Heart left ventricle (tissue), 16 donors: ENCODE data around the gene C22orf39. TPM values are rescaled to one million over a fixed set of nuclear protein-coding genes. Genes with fewer than 3 reads are reported as not detected.

Source experiments
- ATAC-seq, 4 donors: fragments of 200-7000 bp; cut with Tn5 transposase; one replicate each; pipeline ENCODE4 v1.9.1; 2020 to 2022; ENCODE audit warnings: moderate library complexity in 4 of 4, mild to moderate bottlenecking in 3 of 4, moderate number of reproducible peaks in 1 of 4
- DNase-seq, 5 donors: peaks; one replicate each; pipeline ENCODE4 v3.0.0-alpha.2; 2020
- H3K27ac ChIP-seq, 12 donors: fragments of 200-600 bp; sonication (generic) in 4 of 12; one replicate each; pipeline versions ENCODE4 v1.5.0 to v1.8.0; 2016 to 2022; ENCODE audit warnings: mild to moderate bottlenecking in 2 of 12
- H3K27me3 ChIP-seq, 9 donors: fragments of 200-600 bp; sonication (generic) in 2 of 9; one replicate each; pipeline versions ENCODE4 v1.5.1 to v1.8.0; 2016 to 2022; ENCODE audit warnings: mild to moderate bottlenecking in 3 of 9
- H3K36me3 ChIP-seq, 9 donors: fragments of 200-600 bp; sonication (generic) in 2 of 9; one replicate each; pipeline versions ENCODE4 v1.5.0 to v1.8.0; 2018 to 2022; ENCODE audit warnings: mild to moderate bottlenecking in 2 of 9
- H3K4me1 ChIP-seq, 12 donors: fragments of 200-600 bp; sonication (generic) in 4 of 12; one replicate each; pipeline versions ENCODE4 v1.5.0 to v1.8.0; 2016 to 2022; ENCODE audit warnings: mild to moderate bottlenecking in 3 of 12
- H3K4me3 ChIP-seq, 12 donors: fragments of 200-600 bp; sonication (generic) in 4 of 12; one replicate each; pipeline versions ENCODE4 v1.5.0 to v1.8.0; 2017 to 2022; ENCODE audit warnings: mild to moderate bottlenecking in 9 of 12, moderate library complexity in 4 of 12
- H3K9me3 ChIP-seq, 12 donors: fragments of 200-600 bp; sonication (generic) in 4 of 12; one replicate each; pipeline versions ENCODE4 v1.5.0 to v1.8.0; 2016 to 2022; ENCODE audit warnings: mild to moderate bottlenecking in 1 of 12
- CTCF ChIP-seq, 12 donors: fragments of 200-600 bp; sonication (generic) in 4 of 12; IDR thresholded peaks; one replicate each; pipeline versions ENCODE4 v1.5.0 to v1.8.0; 2018 to 2022; ENCODE audit warnings: antibody characterized with exemption in 12 of 12, mild to moderate bottlenecking in 5 of 12
- POLR2A ChIP-seq, 2 donors: fragments of 450-650 bp; IDR thresholded peaks; one replicate each; pipeline ENCODE4 v1.6.1; 2017; ENCODE audit warnings: antibody characterized with exemption in 2 of 2, mild to moderate bottlenecking in 2 of 2, moderate library complexity in 2 of 2
- WGBS, 4 donors: extraction: QIAGEN DNeasy Blood & Tissue Kit in 2 of 4; methylation state at CpG; one replicate each; pipeline versions ENCODE4 v1.1.5 to v1.1.7; 2013 to 2018; 5-methylcytosine and 5-hydroxymethylcytosine counted together
- intact Hi-C, 10 donors: fragments of 100-400 bp; cut with DNase I; formaldehyde crosslinking; loops; one replicate each; pipeline versions ENCODE4 v1.11.1 to v1.14.2; 2022
- polyA plus RNA-seq, 2 donors: library from polyadenylated mRNA; stranded (reverse); fragments of 200-250 nt; gene quantifications; one replicate each; pipeline ENCODE4 v1.2.3, GENCODE V29; 2013
- total RNA-seq, 9 donors: library from RNA; depleted of rRNA in 2 of 9; stranded (reverse); fragments of >200 nt in 2 of 9; fragmentation: NEBNext Ultra II Directional in 3 of 9; extraction: Animal tissue kit (Norgen Biotek cat#: 25700) in 3 of 9; gene quantifications; one replicate each; pipeline versions ENCODE4 v1.1.0 to v1.2.4, GENCODE V29; 2016 to 2023
- donor health status: ischemic (EF 13 %, LVEDD 7.1; RV severe dilation, severe dysfunction).
- donor health status: healthy with polysubstance abuse.
- donor health status: DM: no; HTN: yes; CAD: no.
- donor health status: DM: no; HTN: no; CAD: no.
- donor health status: ischemic (EF 25% LVEDD 6.9; RV normal size, moderate dysfunction).
- donor health status: ischemic (EF 25% LVEDD 5.7; RV mildly dilated, moderate dysfunction).
- donor health status: healthy.
- donor health status: DM: yes; HTN: yes; CAD: no.
- donor health status: ischemic (EF 35%, LVEDD 5.7; RV mildly dilated, moderate dysfunction).
- donor health status: nonischemic (EF 11% LVEDD 7.7; RV severe dilation, severe dysfunction).
- donor health status: DM: yes; HTN: yes; CAD: no.
- donor health status: PGD.
- donor health status: ischemic (EF 29% LVEDD 5.4; RV normal size, mild dysfunction).
- donor health status: nonischemic (EF 23%, LVEDD 6.1; RV moderate dilation, normal function).

The C22orf39 gene
- total and polyA plus RNA-seq, 11 donors, result 39.1 to 115 (median 53.6) TPM

GRCh38 chr22:19461506-19461905 is 14.0 kb upstream of the C22orf39 start:
- no peak for ATAC-seq
- peaks cover 0 to 7% (median 0%) of the 10 kb centered on the region in 12 donors for H3K4me1 ChIP-seq
- TF ChIP-seq POLR2A (IDR thresholded peaks at IDR 0.05), result no peak
- no peak overlapping the region for H3K27ac ChIP-seq
- no peak for DNase-seq
- H3K9me3 ChIP-seq, result no peaks in the 10 kb centered on the region
- no peaks in the 10 kb centered on the region for H3K27me3 ChIP-seq
- no peak overlapping the region for H3K4me3 ChIP-seq
- H3K36me3 ChIP-seq, result peaks cover 4 to 100% (median 92%) of the 10 kb centered on the region in 9 donors
- intact Hi-C loops, result loop anchor here in 1 of 10 donors (10.0 kb wide), 2 partner anchors 77 to 267 kb away; no protein-coding TSS in a partner anchor
- 85 to 92% (median 87%) methylated on average over 1 of the region's 1 CpG for WGBS, 4 donors

- H3K4me3 ChIP-seq, result no peak overlapping the region
- TF ChIP-seq POLR2A (IDR thresholded peaks at IDR 0.05) (no peak), CTCF (IDR thresholded peaks at IDR 0.05) (no peak)
- H3K36me3 ChIP-seq, result peaks cover 8 to 100% (median 92%) of the 10 kb centered on the region in 9 donors
- WGBS, 4 donors, result 85 to 91% (median 89%) methylated on average over 2 of the region's 2 CpGs
- intact Hi-C loops, result loop anchor here in 1 of 10 donors (10.0 kb wide), 2 partner anchors 75 to 265 kb away; no protein-coding TSS in a partner anchor
- ATAC-seq (no peak), DNase-seq (no peak)
- H3K27ac ChIP-seq, result no peak overlapping the region
- no peaks in the 10 kb centered on the region for H3K9me3 ChIP-seq
- H3K27me3 ChIP-seq, result no peaks in the 10 kb centered on the region
- peaks cover 0 to 7% (median 0%) of the 10 kb centered on the region in 12 donors for H3K4me1 ChIP-seq
Measured at GRCh38 chr22:19460036-19460435, 12.5 kb upstream of the C22orf39 start.

GRCh38 chr22:19457828-19458428 is 10.4 kb upstream of the C22orf39 start:
- H3K9me3 ChIP-seq, result no peaks in the 10 kb centered on the region
- H3K4me3 ChIP-seq, result no peak overlapping the region
- DNase-seq (no peak), ATAC-seq (no peak)
- H3K36me3 ChIP-seq, result peaks cover 5 to 100% (median 92%) of the 10 kb centered on the region in 9 donors
- H3K27ac ChIP-seq, result no peak overlapping the region
- H3K4me1 ChIP-seq, result no peaks in the 10 kb centered on the region
- no peaks in the 10 kb centered on the region for H3K27me3 ChIP-seq
- intact Hi-C loops, result loop anchor here in 1 of 10 donors (10.0 kb wide), 1 partner anchor 273 kb away; no protein-coding TSS in a partner anchor
- TF ChIP-seq POLR2A (IDR thresholded peaks at IDR 0.05), result no peak
- WGBS, 4 donors, result 94 to 97% (median 96%) methylated on average over 8 of the region's 8 CpGs

GRCh38 chr22:19456541-19456940 is 9.0 kb upstream of the C22orf39 start:
- no peak overlapping the region for H3K27ac ChIP-seq
- no peaks in the 10 kb centered on the region for H3K9me3 ChIP-seq
- TF ChIP-seq POLR2A (IDR thresholded peaks at IDR 0.05) (no peak), CTCF (IDR thresholded peaks at IDR 0.05) (no peak)
- WGBS, 4 donors, result 91 to 96% (median 94%) methylated on average over 9 to 10 of the region's 10 CpGs
- H3K4me1 ChIP-seq, result no peaks in the 10 kb centered on the region
- DNase-seq (no peak), ATAC-seq (no peak)
- intact Hi-C loops, result loop anchor here in 1 of 10 donors (10.0 kb wide), 1 partner anchor 272 kb away; no protein-coding TSS in a partner anchor
- no peak overlapping the region for H3K4me3 ChIP-seq
- H3K36me3 ChIP-seq, result peaks cover 5 to 100% (median 94%) of the 10 kb centered on the region in 9 donors
- no peaks in the 10 kb centered on the region for H3K27me3 ChIP-seq

GRCh38 chr22:19455585-19456370 is 8.3 kb upstream of the C22orf39 start:
- Histone ChIP-seq H3K4me3 (no peak overlapping the region), H3K27ac (no peak overlapping the region), H3K27me3 (no peaks in the 10 kb centered on the region), H3K36me3 (peaks cover 5 to 100% (median 94%) of the 10 kb centered on the region in 9 donors), H3K4me1 (no peaks in the 10 kb centered on the region), H3K9me3 (no peaks in the 10 kb centered on the region)
- 69 to 88% (median 78%) methylated on average over 4 of the region's 4 CpGs for WGBS, 4 donors
- ATAC-seq (no peak), DNase-seq (no peak)
- TF ChIP-seq CTCF (IDR thresholded peaks at IDR 0.05), result no peak
- TF ChIP-seq POLR2A (IDR thresholded peaks at IDR 0.05), result no peak
- intact Hi-C loops, result loop anchor here in 1 of 10 donors (10.0 kb wide), 1 partner anchor 271 kb away; no protein-coding TSS in a partner anchor
